Midbrain (tissue), 1 donor: ENCODE results near the gene LRRC23.
"Not testable (repeated sequence)": the region's sequence is repeated elsewhere in the genome, so short reads cannot be mapped to it uniquely, and the experiment has no call there.

Source experiments
- DNase-seq: peaks from one replicate; lab custom pipeline; 2025; lab: John Stamatoyannopoulos, UW

Gene LRRC23

DNA sequence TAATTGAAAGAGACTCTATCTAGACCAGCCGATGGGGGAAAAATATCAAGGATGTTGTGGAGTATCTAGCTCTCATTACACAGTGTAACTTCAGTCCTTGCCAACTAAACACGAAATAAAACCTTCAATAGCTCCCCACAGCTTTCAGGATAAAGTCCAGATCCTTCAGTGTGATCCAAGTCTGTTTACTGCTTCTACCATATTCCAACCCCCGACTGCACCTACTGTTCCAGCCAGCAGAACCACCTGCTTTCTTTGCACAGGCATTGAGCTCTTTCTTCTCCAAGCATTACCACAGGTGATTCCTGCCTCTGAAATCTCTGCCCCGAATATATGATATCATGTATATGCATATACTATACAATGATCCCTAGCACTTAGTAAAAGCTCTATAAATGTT, 2.2 kb upstream of the LRRC23 start:
- no peak for DNase-seq

DNA sequence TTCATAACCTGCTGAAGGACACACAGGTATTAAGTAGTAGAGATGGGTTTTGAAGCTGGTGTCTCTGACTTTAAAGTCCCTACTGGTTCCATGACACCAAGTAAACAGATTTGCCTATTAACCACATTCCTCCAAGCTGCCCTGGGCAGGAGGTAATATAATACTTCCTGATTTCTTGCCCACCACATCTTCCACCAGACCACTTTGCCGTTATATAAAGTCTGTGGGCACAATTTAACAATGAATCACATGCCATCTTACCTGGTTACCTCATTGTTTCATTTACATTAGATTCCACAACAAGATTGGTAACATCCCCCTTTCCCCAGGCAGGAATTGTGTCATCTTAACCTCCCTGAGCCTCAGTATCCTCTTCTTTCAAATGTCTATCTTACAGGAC, 900 bp upstream of the LRRC23 start:
- DNase-seq = no peak

DNA sequence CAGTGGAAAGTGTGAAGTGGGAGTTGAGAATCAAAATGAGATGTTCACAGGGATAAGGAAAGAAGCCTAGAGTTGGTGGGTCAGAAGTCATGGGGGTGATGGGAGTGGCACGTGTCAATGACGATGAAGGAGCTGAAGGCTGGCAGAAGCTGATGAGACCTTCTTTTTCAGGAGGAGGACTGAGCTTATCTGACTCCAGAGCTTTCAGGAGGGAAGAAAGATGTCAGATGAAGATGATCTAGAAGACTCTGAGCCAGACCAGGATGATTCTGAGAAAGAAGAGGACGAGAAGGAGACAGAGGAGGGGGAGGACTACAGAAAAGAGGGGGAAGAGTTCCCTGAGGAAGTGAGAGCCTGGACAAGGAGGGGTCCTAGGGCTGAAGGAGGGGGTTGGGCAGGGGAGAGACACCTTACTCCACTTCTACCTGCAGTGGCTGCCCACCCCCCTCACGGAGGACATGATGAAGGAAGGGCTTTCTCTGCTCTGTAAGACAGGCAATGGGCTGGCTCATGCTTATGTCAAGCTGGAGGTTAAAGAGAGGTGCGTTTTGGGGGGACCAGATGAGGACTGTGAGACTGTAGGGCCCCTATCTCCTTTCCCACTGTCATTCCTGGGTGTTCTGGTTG, 905 bp downstream of the LRRC23 start:
- DNase-seq = no peak

DNA sequence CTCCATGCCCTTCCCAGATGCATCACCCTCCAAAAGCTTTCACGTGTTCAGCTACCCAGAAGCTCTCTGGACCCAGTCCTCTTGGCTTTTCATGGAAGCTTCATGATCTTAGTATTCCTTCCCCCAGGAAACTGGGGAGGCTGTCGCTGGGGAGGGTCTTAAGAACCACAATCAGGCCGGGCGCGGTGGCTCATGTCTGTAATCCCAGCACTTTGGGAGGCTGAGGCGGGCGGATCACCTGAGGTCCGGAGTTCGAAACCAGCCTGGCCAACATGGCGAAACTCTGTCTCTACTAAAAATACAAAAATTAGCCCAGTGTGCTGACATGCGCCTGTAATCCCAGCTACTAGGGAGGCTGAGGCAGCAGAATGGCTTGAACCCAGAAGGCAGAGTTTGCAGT, 3.5 kb downstream of the LRRC23 start:
- not testable (repeated sequence) for DNase-seq

DNA sequence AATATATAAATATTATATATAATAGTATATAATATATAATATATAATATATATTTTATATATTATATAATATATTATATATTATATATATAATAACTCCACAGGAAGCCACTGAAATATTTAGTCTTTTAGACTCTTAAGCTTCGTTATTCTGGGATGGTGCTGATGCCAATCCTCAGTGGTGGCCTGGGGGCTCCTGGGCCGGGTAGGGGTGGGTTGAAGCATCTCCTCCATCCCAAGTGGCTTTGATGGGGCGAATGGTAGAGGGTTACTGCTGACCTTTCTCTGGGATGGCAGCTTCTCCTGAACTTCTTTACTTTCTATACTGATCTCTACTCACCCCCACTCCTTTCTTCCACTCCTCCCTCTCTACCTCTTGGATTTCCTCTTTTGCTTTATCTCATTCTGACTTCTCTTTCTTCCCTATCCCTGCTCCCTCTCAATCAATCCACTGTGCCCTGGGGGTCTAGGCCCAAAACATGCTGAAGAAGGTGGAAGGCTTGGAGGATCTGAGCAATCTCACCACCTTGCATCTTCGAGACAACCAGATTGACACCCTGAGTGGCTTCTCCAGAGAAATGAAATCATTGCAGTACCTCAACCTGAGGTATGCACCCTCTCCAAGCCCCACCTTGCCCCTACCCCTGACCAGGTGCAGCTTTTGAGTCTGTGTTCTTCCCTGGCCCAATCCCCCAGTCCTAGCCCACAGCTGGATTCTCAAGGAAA, 5.0 kb downstream of the LRRC23 start:
- no peak for DNase-seq

DNA sequence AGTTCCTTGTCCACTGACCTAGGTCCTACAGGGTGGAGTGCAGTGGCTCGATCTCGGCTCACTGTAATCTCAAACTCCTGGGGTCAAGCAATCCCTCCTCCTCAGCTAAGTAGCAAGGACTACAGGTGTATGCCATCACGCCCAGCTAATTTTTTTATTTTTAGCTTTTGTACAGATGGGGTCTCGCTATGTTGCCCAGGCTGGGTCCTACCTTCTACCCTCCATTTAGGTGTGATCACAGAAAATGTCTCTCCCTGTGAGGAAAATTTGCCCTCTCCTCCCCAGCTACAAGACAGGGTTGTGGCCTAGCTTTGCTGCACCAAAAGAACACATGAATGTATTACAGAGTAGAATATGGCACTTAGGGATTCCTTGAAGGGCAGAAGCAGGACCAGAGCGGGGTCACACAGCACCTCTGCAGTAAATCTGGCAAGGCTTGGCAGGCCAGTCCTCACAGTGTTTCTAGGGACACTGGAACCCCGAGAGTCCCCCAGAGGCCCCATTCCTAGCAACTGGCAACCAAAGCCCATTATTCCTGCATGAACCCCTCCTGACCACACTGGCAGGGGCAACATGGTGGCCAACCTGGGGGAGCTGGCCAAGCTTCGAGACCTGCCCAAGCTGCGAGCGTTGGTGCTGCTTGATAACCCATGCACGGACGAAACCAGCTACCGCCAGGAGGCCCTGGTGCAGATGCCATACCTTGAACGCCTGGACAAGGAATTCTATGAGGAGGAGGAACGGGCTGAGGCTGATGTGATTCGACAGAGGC, 7.7 kb downstream of the LRRC23 start:
- no peak for DNase-seq

DNA sequence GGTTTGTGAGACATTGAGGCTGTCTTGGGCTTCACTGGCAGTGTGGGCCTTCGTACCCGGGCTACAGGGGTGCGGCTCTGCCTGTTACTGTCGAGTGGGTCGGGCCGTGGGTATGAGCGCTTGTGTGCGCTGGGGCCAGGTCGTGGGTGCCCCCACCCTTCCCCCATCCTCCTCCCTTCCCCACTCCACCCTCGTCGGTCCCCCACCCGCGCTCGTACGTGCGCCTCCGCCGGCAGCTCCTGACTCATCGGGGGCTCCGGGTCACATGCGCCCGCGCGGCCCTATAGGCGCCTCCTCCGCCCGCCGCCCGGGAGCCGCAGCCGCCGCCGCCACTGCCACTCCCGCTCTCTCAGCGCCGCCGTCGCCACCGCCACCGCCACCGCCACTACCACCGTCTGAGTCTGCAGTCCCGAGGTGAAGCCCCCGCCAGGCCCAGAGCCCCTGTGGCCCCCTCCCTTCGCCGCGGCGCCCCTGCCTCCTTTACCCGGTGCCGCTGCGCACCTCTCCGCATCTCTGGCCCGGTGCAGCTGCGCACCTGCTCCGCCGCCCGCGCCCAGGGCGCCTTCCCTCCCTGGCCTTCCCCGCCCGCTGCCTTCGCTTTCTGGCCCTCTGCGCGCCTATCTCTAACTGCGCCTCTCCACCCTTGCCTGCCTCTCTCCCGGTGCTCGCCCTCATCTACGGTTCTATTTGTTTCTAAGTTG, 9.8 kb downstream of the LRRC23 start, which contains the start of gene ENO2:
TSS of gene ENO2 (plus strand) at position 335 of the 701 bp plus-strand sequence. CDS start 1,253 bp downstream, outside the sequence.
- DNase-seq = peak; percentile 63

DNA sequence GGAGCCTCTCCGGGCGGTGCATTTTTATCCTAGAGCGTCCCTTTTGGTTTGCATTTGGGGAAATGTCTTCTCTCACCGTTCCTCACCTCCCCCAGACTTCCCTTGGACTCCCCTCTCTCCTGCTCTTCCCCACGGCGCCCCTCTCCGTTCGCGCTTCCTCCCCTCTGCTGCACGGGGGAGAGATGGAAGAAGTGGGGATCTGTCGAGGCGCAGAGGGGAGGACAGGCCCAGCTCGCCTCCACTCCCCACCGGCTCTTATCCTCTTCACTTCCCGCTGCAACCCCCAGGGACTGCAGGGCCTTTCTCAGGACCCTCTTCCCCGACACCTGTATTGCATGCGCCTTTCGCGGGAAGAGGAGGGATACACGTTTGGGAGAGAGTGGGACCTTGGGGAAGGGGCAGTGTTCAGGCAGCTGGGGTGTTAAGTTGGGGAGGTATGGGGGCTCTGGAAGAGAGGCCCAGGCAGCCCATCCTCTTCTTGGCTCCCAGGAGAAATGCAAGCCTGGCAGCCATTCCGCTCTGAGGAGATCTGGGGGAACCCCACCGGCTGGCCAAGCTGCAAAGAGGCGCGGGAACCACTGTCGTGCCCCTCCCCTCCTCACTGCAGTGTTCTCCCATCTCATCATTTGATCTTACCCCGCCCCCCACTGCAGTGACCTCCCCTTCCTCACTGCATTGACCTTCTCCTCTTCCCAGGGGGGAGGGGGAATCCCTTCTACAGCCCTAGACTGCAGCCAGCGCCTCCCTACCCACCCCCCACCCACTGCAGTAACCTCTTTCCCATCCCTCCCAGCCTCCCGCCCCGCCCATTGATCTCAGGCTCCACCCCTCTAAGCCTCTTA, 10.5 kb downstream of the LRRC23 start:
- no peak for DNase-seq

DNA sequence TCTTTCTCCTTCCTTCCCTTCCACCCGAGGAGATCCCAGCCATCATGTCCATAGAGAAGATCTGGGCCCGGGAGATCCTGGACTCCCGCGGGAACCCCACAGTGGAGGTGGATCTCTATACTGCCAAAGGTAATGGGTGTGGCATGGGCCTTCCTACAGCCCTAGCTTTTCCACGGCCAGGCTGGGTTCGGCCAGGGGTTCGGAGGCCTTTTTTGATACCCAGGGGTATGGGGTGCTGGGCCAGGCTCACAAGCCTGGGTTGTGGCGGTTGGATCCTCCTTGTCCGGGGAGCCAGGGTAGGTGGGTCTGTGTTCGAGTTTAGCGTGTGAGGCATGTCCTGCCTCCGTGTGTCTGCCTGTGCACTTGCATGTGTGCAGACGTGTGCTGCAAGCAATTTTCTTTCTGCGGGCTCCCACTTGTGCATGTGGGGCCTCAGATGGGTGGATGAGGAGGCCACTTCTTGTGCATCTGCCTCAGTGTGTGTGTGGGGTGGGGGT, 11.2 kb downstream of the LRRC23 start:
- no peak for DNase-seq

DNA sequence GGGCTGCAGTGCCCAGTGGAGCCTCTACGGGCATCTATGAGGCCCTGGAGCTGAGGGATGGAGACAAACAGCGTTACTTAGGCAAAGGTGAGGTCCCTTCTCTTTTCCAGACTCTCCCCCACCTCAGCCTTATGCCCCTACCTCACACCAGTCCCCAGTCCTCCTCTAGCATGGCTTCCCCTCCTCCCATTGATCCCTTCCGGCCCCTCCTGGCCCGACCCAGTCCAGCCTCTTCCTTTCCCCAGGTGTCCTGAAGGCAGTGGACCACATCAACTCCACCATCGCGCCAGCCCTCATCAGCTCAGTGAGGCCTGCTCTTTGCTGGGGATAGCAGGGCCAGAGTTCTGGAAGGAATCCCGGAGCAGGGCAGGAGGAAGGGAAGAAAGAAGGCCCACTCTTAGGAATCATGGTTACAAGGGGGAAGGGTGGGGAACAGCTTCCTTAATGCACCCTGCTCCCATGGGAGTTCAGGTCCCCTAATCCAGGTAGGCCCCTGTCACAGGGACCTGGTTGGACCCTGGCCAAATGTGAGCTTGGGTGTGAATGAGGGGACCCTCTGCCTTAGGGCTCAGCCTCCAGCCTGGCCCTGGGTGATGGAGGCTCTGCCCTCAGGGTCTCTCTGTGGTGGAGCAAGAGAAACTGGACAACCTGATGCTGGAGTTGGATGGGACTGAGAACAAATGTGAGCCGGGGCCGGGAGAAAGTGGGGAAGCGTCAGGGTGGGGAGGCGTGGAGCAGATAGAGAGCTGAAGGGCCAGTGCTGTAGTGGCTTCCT, 12.0 kb downstream of the LRRC23 start:
- no peak for DNase-seq

DNA sequence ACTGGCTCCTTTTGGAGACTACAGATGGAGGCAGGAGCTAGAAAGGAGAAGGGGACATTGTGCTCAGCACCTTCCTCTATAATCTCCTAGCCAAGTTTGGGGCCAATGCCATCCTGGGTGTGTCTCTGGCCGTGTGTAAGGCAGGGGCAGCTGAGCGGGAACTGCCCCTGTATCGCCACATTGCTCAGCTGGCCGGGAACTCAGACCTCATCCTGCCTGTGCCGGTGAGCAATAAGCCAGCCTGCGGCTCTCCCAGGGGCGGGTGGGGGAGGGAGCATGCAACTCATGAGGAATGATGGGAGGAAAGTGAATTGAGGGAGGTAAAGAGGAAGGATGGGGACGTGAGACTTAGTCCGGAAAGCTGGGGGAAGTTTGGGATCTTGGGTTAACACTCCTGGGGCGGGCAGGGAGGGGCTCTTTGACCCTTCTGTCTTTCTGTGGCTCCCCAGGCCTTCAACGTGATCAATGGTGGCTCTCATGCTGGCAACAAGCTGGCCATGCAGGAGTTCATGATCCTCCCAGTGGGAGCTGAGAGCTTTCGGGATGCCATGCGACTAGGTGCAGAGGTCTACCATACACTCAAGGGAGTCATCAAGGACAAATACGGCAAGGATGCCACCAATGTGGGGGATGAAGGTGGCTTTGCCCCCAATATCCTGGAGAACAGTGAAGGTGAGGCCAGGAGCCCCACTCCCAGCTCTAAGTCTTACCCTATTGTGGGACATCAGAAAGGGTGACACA, 13.0 kb downstream of the LRRC23 start:
- no peak for DNase-seq

DNA sequence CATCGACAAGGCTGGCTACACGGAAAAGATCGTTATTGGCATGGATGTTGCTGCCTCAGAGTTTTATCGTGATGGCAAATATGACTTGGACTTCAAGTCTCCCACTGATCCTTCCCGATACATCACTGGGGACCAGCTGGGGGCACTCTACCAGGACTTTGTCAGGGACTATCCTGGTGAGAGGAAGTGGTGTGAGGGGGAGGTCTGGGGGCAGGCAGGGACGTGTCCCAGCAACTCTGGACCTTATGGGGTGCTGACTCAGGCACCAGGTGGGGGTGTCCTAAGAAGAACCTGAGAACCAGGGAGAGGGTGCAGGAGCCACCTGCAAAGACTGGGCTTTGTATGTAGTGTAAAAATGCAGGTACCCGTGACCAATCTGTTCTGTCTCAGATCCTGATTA, 15.0 kb downstream of the LRRC23 start:
- DNase-seq = no peak

DNA sequence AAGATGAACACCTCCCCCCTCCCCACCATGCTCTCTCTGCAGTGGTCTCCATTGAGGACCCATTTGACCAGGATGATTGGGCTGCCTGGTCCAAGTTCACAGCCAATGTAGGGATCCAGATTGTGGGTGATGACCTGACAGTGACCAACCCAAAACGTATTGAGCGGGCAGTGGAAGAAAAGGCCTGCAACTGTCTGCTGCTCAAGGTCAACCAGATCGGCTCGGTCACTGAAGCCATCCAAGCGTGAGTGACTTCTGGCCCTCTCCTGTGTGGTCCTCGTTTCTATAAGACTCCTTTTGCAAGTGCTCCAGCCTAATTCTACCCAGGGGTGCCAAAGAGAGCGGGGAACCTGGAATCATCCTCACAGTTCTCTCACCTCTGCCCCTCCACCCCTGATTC, 16.9 kb downstream of the LRRC23 start:
- DNase-seq = no peak

DNA sequence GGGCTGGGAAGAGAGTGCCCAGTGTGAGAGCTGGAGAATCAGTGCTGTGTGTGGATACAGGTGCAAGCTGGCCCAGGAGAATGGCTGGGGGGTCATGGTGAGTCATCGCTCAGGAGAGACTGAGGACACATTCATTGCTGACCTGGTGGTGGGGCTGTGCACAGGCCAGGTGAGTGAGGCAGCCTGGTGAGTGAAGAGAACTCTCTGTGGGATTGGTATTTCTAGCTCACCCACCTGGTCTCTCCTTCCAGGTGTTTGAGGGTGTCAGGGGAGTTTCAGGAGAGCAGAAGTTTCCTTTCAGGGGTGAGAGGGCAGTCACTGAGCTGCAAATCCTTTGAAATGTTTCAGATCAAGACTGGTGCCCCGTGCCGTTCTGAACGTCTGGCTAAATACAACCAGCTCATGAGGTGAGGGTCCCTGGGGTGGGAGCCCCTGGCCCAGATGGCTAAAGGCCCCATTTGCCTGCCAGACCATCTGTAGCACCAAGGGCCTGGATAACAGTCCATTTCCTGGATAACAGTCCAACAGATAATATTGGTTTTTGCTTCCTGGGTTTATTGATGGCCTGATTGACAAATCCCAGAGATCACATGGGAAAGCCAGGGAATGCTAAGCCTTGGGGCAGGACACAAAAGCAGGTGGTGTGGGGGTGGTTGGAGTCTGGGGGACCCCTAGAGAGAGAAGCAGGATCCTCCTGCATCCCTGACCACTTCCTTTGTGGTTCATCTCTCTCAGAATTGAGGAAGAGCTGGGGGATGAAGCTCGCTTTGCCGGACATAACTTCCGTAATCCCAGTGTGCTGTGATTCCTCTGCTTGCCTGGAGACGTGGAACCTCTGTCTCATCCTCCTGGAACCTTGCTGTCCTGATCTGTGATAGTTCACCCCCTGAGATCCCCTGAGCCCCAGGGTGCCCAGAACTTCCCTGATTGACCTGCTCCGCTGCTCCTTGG, 17.6 kb downstream of the LRRC23 start:
- no peak for DNase-seq

DNA sequence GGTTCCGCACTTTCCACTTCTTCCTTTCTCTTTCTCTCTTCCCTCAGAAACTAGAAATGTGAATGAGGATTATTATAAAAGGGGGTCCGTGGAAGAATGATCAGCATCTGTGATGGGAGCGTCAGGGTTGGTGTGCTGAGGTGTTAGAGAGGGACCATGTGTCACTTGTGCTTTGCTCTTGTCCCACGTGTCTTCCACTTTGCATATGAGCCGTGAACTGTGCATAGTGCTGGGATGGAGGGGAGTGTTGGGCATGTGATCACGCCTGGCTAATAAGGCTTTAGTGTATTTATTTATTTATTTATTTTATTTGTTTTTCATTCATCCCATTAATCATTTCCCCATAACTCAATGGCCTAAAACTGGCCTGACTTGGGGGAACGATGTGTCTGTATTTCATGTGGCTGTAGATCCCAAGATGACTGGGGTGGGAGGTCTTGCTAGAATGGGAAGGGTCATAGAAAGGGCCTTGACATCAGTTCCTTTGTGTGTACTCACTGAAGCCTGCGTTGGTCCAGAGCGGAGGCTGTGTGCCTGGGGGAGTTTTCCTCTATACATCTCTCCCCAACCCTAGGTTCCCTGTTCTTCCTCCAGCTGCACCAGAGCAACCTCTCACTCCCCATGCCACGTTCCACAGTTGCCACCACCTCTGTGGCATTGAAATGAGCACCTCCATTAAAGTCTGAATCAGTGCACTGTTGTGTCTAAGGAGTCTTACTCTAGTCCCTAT, 18.5 kb downstream of the LRRC23 start:
- no peak for DNase-seq

DNA sequence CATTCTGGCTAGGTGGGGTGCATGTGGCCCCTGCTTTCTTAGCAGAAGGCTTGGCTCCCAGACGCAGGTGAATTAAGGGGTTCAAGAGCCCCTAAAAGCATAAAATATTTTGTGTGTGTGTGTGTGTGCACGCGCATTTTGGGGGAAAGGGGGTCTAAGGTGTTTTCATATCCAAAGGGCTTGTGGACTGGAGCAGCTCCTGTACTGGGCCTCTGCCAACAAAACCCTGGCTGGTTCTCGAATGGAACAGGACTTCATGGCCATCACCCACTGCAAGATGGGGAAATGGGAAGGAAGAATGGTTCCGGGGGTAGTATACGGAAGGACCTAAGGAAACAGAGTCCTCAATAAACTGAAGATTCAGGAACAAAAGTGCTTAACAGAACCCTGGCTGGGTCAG, 19.2 kb downstream of the LRRC23 start:
- DNase-seq = no peak

DNA sequence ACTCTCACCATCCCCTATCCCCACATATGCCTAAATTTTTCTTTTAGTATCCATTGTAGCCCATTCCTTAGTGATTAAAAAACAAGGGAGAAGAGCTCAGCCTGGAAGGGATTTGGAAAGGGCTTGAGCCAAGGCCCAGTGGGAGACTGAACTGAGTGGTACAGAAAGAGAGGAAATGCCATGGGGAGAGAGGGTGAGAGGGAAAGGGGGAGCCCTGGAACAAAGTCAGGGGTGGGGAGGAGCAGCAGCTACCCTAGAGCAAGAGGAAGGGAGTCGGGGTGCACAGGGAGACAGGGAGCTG, 20.6 kb downstream of the LRRC23 start:
- no peak for DNase-seq
